Spleen (tissue), 7 donors: Measurements from ENCODE around the gene SNX33.
"Not testable (repeated sequence)": the region's sequence is repeated elsewhere in the genome, so short reads cannot be mapped to it uniquely, and the experiment has no call there.

Source experiments
- POLR2A ChIP-seq, 3 donors: fragments of 450-650 bp; IDR thresholded peaks; one replicate each; pipeline ENCODE4 v1.5.1; 2017; ENCODE audit warnings: antibody characterized with exemption in 3 of 3, mild to moderate bottlenecking in 1 of 3
- TF ChIP-seq, protein P1 (sequence below), 11 experiments: fragments of 200-600 bp in 7 of 11; fragments of 450-650 bp in 4 of 11; sonication (generic) in 4 of 11; IDR thresholded peaks in 8 of 11; conservative IDR thresholded peaks in 3 of 11; 1 replicate in 7 of 11; 2 replicates in 4 of 11; pipeline versions ENCODE4 v1.4.0 to v1.8.0; 2016 to 2021; ENCODE audit warnings: antibody characterized with exemption in 11 of 11, inconsistent platforms in 4 of 11, mild to moderate bottlenecking in 1 of 11
- donor health status: DM: no; HTN: no; CAD: no; lungs with moderate emphysema.
- donor health status: DM: no; HTN: no; CAD: no.
- donor health status: DM: no; HTN: no; CAD: no.

DNA sequence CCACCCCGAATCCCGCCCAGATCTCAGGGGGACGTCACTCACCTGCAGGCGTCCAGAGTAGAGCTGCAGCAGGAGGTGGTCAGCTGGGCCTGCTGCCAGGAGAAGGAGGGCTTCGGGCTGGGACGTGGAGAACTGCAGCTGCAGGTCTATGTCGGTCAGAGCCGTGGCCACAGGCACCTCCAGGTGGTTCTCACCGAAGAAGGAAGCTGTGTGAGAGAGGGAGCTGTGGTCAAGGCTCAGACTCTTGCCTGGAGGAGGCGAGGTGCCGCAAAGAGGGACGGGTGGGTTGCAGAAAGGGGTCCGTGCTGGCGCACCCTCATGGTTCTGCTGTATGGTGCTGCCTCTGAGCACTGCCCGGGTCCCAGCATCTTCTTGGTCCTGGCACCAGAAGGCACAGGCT, 45.3 kb downstream of the SNX33 start:
- TF ChIP-seq, protein P1, sequence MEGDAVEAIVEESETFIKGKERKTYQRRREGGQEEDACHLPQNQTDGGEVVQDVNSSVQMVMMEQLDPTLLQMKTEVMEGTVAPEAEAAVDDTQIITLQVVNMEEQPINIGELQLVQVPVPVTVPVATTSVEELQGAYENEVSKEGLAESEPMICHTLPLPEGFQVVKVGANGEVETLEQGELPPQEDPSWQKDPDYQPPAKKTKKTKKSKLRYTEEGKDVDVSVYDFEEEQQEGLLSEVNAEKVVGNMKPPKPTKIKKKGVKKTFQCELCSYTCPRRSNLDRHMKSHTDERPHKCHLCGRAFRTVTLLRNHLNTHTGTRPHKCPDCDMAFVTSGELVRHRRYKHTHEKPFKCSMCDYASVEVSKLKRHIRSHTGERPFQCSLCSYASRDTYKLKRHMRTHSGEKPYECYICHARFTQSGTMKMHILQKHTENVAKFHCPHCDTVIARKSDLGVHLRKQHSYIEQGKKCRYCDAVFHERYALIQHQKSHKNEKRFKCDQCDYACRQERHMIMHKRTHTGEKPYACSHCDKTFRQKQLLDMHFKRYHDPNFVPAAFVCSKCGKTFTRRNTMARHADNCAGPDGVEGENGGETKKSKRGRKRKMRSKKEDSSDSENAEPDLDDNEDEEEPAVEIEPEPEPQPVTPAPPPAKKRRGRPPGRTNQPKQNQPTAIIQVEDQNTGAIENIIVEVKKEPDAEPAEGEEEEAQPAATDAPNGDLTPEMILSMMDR (IDR thresholded peaks at IDR 0.05 in 8 of 11, conservative IDR thresholded peaks at IDR 0.05 in 3 of 11) = not testable (repeated sequence)
- TF ChIP-seq POLR2A (IDR thresholded peaks at IDR 0.05) = not testable (repeated sequence)
